GM13976 (cell line): ENCODE results near the gene USP6.

Experiments used
- DNase-seq: peaks from one replicate; pipeline ENCODE4 v3.0.0; 2012; ENCODE audit warnings: low spot score
- in situ Hi-C: fragments of 300-500 bp; cut with MboI; formaldehyde crosslinking; loops from one replicate; pipeline ENCODE4 v1.12.0; 2022; ENCODE audit warnings: low sequenced_read_pairs, mixed read lengths, inconsistent platforms; ENCODE audit not compliant: unreplicated experiment
- TF ChIP-seq, protein P1 (sequence below): IDR thresholded peaks from 2 replicates; pipeline ENCODE4 v1.5.1; 2012; ENCODE audit warnings: borderline replicate concordance, mild to moderate bottlenecking; ENCODE audit not compliant: insufficient read depth; ENCODE audit errors: extremely low read depth, missing control alignments, control extremely low read depth

Gene USP6

DNA sequence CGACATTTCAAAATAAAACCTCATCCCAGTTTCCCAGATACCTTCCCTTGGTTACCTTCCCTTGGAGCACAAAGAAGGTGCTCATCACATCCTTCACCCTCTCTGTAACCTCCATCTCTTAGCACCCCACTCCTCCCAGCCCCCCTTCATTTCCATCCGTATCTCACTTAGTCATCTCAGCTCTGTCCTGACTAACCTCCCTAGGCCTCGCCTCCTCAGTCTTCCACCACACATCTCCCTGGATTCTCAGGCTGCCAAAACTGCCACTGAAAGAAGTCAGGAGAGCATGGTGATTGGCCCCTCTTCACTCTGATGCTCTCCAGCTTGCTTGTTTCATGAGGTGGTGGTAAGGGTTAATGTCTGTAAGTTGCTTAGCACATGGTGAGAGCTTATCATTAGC is 35.2 kb upstream of the USP6 start:
- DNase-seq: no peak
- in situ Hi-C loops: no loop called here
- TF ChIP-seq, protein P1, sequence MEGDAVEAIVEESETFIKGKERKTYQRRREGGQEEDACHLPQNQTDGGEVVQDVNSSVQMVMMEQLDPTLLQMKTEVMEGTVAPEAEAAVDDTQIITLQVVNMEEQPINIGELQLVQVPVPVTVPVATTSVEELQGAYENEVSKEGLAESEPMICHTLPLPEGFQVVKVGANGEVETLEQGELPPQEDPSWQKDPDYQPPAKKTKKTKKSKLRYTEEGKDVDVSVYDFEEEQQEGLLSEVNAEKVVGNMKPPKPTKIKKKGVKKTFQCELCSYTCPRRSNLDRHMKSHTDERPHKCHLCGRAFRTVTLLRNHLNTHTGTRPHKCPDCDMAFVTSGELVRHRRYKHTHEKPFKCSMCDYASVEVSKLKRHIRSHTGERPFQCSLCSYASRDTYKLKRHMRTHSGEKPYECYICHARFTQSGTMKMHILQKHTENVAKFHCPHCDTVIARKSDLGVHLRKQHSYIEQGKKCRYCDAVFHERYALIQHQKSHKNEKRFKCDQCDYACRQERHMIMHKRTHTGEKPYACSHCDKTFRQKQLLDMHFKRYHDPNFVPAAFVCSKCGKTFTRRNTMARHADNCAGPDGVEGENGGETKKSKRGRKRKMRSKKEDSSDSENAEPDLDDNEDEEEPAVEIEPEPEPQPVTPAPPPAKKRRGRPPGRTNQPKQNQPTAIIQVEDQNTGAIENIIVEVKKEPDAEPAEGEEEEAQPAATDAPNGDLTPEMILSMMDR: no peak

DNA sequence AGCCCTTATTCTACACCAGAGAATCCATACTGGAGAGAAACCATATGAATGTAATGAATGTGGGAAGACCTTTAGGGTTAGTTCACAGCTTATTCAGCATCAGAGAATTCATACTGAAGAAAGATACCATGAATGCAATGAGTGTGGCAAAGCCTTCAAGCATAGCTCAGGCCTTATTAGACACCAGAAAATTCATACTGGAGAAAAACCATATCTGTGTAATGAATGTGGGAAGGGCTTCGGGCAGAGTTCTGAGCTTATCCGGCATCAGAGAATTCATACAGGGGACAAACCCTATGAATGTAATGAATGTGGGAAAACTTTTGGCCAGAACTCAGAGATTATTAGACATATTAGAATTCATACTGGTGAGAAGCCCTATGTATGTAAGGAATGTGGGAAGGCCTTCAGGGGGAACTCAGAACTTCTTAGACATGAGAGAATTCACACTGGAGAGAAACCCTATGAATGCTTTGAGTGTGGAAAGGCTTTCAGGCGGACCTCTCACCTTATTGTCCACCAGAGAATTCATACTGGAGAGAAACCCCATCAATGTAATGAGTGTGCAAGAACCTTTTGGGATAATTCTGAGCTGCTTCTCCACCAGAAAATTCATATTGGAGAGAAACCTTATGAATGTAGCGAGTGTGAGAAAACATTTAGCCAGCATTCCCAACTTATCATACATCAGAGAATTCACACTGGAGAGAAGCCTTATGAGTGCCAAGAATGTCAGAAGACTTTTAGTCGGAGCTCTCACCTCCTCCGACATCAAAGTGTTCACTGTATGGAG is 23.4 kb upstream of the USP6 start:
- DNase-seq: no peak
- TF ChIP-seq, protein P1: no peak
- in situ Hi-C loops: no loop called here

DNA sequence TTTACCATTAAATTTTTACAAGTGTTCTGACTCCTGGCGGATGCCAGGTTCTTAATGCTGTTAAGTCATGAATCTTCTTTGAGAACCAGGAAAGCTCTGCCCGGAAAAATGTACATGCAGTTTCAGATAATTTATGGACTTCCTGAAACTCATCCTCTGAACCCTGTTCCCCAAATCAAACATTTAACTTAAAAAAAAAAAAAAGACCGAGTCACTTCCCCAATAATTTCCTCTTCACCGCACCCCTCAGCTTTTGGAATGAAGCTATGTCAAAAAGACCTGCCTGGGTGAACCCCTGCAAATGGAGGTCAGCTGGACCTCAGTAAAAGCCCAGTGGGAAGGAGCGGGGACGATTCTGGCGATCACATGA is 19.1 kb upstream of the USP6 start:
- TF ChIP-seq, protein P1: no peak
- DNase-seq: no peak
- in situ Hi-C loops: no loop called here

DNA sequence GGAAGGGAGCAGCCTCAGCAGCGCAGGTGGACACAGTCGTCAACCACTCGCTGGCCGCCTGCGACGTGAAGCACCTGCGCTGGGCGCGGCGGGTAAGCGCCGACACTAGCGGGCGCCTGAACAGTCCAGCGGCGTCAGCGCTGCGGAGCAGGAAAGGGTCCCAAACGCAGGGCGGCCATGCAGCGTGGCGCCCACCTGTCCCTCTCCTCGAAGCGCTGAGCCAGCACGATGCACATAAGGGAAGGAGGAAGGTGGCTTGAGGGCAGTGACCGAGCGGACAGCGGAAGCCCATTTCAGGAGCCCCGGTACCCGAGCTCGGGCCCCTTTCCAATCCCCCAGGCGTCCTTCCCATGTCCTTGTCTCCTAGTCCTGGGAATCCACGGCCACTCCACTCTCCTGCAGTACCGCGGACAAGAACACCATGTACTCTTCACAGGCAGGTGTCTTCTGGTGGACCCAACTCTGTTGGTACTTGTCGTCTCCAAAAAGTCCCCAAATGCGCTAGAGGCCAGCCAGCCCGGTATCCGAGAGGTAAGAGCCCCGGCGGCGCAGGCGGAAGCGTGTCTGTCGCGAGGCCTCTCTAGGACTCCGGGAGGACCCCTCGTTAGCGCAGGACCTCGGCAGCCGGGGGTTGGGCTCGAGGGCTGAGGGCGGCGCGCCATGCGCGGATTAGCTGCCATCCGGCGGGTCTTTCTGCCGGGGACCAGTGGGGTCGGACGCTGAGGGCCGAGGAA is 18.6 kb upstream of the USP6 start:
- in situ Hi-C loops: no loop called here
- no peak for DNase-seq
- TF ChIP-seq, protein P1: no peak

DNA sequence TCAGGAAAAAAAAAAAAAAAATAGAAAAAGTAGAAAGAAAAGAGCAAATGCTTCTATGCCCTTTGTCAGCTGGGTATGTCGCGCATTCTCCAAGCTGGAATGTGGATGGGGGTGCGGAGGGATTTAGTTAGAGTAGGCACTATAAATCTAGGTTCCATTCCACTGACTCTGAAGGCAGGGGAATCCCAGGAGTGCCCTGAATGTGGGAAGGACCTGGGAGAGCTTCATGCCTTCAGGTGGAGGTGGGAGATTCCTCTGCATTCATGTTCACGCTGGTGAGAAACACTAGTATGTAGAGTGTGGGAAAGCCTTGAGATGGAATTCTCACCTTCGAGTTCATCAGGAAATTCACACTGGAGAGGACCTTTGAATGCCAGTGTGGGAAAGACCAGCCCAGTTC is 16.6 kb upstream of the USP6 start:
- TF ChIP-seq, protein P1: no peak
- DNase-seq: no peak
- in situ Hi-C loops: no loop called here

DNA sequence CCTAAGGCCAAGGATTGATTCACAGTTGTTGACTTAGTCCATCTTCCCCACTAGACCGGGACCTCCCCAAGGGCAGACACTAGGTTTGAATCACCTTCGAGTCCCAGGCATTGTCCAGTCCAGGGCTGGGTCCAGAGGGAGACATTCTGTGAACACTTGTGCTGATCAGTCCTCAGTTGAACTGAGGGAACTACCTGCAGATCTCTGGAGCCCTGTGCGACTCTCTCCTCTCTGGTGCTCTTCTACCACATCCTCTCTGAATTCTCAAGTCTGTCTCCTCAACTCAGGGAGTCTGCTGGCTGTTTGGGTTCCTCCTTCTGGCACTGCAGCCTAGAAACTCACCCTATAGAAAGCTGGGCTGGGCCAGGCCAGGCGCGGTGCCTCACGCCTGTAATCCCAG is 15.0 kb upstream of the USP6 start:
- TF ChIP-seq, protein P1: no peak
- no peak for DNase-seq
- in situ Hi-C loops: no loop called here

DNA sequence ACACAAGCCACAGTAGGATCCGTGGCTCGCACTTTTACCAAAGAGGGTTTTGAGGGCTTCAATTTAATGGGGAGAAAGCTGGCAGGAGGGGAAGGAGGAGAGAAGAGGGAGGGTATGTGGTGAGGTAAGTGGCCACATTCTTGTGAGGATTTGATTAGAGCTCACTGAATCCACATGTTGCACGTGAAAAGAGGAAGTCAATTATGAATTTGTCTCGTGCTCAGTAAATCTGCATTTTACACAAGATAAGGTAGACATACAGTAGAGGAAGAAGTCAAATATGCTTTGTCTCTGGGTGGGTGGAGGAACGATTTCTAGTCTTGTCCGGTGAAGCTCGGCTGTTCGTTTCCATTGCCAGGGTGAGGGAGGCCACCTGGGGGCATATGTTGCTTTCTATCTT is 5.0 kb upstream of the USP6 start:
- TF ChIP-seq, protein P1: no peak
- in situ Hi-C loops: no loop called here
- no peak for DNase-seq
